ENCODE data around the gene CHAF1B. TPM values are rescaled to one million over a fixed set of nuclear protein-coding genes. Genes with fewer than 3 reads are reported as not detected.

The CHAF1B gene
- total RNA-seq, 1 experiment from 2014 or later: 52.7 TPM

DNA sequence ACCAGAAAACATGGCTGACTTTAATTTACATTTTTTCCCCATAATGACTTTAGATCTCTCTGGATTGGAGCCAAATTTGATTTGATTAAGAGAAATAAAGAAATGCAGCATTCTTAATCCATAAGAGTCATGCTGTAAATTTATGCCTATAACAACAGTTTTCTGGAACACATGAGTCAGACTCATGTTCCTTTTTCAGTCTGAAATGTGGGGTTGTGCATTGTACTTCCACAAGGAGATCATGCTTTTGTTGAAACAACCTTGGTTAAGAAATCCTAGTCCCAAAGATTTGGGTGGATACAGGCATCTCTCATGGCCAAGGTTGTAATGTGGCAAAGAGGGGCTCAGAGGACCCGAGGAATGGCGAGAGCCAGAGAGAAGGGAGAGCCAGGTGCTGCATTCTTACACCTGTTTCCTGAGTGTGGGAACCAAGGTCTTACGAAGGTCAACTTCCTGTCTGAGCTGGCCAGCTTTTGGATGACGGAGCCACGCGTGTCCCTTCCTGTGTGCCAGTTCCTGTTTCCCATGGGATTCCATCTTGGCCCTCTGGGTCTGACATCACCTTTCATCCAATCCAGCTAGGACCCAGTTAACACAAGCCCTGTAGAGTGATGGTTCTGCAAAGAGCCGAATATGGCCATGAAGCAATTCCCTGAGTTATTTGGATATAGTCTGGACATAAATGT is 71.7 kb downstream of the CHAF1B start:
- DNase-seq (ENCODE audit: low spot score): no peak
- POLR2A ChIA-PET (ENCODE audit: low non-redundant PET): no interaction called here
- BruUV-seq (replicated peaks): no TSS peak
- TF ChIP-seq, protein P1, sequence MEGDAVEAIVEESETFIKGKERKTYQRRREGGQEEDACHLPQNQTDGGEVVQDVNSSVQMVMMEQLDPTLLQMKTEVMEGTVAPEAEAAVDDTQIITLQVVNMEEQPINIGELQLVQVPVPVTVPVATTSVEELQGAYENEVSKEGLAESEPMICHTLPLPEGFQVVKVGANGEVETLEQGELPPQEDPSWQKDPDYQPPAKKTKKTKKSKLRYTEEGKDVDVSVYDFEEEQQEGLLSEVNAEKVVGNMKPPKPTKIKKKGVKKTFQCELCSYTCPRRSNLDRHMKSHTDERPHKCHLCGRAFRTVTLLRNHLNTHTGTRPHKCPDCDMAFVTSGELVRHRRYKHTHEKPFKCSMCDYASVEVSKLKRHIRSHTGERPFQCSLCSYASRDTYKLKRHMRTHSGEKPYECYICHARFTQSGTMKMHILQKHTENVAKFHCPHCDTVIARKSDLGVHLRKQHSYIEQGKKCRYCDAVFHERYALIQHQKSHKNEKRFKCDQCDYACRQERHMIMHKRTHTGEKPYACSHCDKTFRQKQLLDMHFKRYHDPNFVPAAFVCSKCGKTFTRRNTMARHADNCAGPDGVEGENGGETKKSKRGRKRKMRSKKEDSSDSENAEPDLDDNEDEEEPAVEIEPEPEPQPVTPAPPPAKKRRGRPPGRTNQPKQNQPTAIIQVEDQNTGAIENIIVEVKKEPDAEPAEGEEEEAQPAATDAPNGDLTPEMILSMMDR (conservative IDR thresholded peaks at IDR 0.05; ENCODE audit: low read depth, low read length): no peak
- no peak for TF ChIP-seq EZH2 (IDR thresholded peaks at IDR 0.05; ENCODE audit: borderline replicate concordance, low read depth, low read length, poor library complexity, severe bottlenecking)
- intact Hi-C loops (cut with micrococcal nuclease; ENCODE audit: unreplicated experiment): no loop called here
- CTCF ChIA-PET: no interaction called here
- H3K27ac ChIP-seq (ENCODE audit: low read depth, low read length, poor library complexity, severe bottlenecking): no peak overlapping the region
- no peaks in the 10 kb centered on the region for H3K9me3 ChIP-seq (ENCODE audit: low read depth, low read length, poor library complexity, severe bottlenecking)
- peaks cover 13% of the 10 kb centered on the region for H3K4me1 ChIP-seq (ENCODE audit: insufficient read depth, low read length, poor library complexity, severe bottlenecking)
- H3K27me3 ChIP-seq (replicated peaks; ENCODE audit: insufficient read depth, low read depth, low read length, poor library complexity): no peaks in the 10 kb centered on the region
- H3K36me3 ChIP-seq (ENCODE audit: insufficient read depth, low read length, poor library complexity, severe bottlenecking): no peaks in the 10 kb centered on the region
- no peak overlapping the region for H3K4me3 ChIP-seq (ENCODE audit: low read depth, low read length, poor library complexity, severe bottlenecking)

DNA sequence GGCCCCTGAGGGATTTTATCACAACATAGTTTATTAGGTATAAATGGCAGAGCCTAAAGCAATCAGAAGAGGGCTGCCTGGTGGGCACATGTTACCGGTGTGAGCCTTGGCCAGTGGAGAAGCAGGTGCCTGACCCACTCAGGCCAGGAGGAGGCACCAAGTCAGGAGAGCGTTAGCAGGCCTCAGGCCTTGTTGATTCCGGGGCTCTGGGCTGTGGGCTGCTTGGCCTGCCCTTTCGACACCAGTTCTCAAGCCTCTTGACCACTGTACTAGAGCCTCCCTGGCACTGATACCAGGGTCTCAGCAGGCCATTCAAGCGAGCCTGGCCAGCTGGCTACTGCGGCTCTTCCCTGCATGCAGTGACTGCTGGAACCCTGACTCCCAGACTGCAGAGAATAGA is 73.9 kb downstream of the CHAF1B start:
- intact Hi-C loops (cut with micrococcal nuclease; ENCODE audit: unreplicated experiment): no loop called here
- BruUV-seq (replicated peaks): no TSS peak
- H3K27me3 ChIP-seq (replicated peaks; ENCODE audit: insufficient read depth, low read depth, low read length, poor library complexity): no peaks in the 10 kb centered on the region
- DNase-seq (ENCODE audit: low spot score): no peak
- no peaks in the 10 kb centered on the region for H3K9me3 ChIP-seq (ENCODE audit: low read depth, low read length, poor library complexity, severe bottlenecking)
- POLR2A ChIA-PET (ENCODE audit: low non-redundant PET): no interaction called here
- TF ChIP-seq EZH2 (IDR thresholded peaks at IDR 0.05; ENCODE audit: borderline replicate concordance, low read depth, low read length, poor library complexity, severe bottlenecking): no peak
- TF ChIP-seq, protein P1 (conservative IDR thresholded peaks at IDR 0.05; ENCODE audit: low read depth, low read length): no peak
- no peak overlapping the region for H3K27ac ChIP-seq (ENCODE audit: low read depth, low read length, poor library complexity, severe bottlenecking)
- H3K36me3 ChIP-seq (ENCODE audit: insufficient read depth, low read length, poor library complexity, severe bottlenecking): no peaks in the 10 kb centered on the region
- peaks cover 8% of the 10 kb centered on the region for H3K4me1 ChIP-seq (ENCODE audit: insufficient read depth, low read length, poor library complexity, severe bottlenecking)
- CTCF ChIA-PET: no interaction called here
- no peak overlapping the region for H3K4me3 ChIP-seq (ENCODE audit: low read depth, low read length, poor library complexity, severe bottlenecking)

DNA sequence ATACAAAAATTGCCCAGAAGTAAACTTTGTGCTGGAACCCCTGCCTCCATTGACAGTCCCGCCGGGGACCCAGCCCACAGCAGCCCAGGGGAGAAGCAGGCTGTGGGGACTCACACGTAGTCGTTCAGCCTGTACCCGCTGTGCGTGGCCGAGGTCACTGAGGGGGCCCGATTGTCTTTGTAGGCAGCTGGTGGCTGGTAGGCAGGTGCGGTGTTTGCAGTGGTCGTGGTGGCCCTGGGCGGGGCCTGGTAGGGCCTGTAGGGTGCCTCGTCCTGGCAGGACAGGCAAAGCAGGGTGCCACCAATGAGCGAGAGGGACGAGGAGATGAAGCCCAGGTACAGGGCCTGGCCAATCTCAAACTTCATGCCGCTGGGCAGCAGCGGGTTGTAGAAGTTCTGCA is 75.7 kb downstream of the CHAF1B start:
- no peaks in the 10 kb centered on the region for H3K9me3 ChIP-seq (ENCODE audit: low read depth, low read length, poor library complexity, severe bottlenecking)
- POLR2A ChIA-PET (ENCODE audit: low non-redundant PET): no interaction called here
- H3K27ac ChIP-seq (ENCODE audit: low read depth, low read length, poor library complexity, severe bottlenecking): no peak overlapping the region
- no TSS peak for BruUV-seq (replicated peaks)
- intact Hi-C loops (cut with micrococcal nuclease; ENCODE audit: unreplicated experiment): no loop called here
- no peaks in the 10 kb centered on the region for H3K27me3 ChIP-seq (replicated peaks; ENCODE audit: insufficient read depth, low read depth, low read length, poor library complexity)
- DNase-seq (ENCODE audit: low spot score): no peak
- H3K4me1 ChIP-seq (ENCODE audit: insufficient read depth, low read length, poor library complexity, severe bottlenecking): no peaks in the 10 kb centered on the region
- CTCF ChIA-PET: interaction anchor here (0.6 kb wide), 1 partner anchor 433 kb away, joined by 3 read pairs; no protein-coding TSS in a partner anchor
- H3K36me3 ChIP-seq (ENCODE audit: insufficient read depth, low read length, poor library complexity, severe bottlenecking): no peaks in the 10 kb centered on the region
- H3K4me3 ChIP-seq (ENCODE audit: low read depth, low read length, poor library complexity, severe bottlenecking): no peak overlapping the region
- no peak for TF ChIP-seq EZH2 (IDR thresholded peaks at IDR 0.05; ENCODE audit: borderline replicate concordance, low read depth, low read length, poor library complexity, severe bottlenecking)
- TF ChIP-seq, protein P1 (conservative IDR thresholded peaks at IDR 0.05; ENCODE audit: low read depth, low read length): no peak

All from A673 (cell line).